PFSK-1 (cell line): ENCODE results near the gene SH2D3C.

Source experiments
- FOXP2 ChIP-seq: optimal IDR thresholded peaks from 2 replicates; pipeline ENCODE3; 2011; ENCODE audit warnings: borderline replicate concordance, control low read depth, inconsistent platforms; ENCODE audit not compliant: insufficient read depth; ENCODE audit errors: extremely low read length, extremely low read depth
- POLR2AphosphoS5 ChIP-seq: IDR thresholded peaks from 2 replicates; pipeline ENCODE4 v1.6.1; 2012; ENCODE audit warnings: low read depth, mild to moderate bottlenecking, control low read depth, low read length, moderate library complexity
- REST ChIP-seq, 2 experiments: IDR thresholded peaks; 2 replicates each; pipeline versions ENCODE4 v1.6.1 to v1.8.0; 2011 to 2012; ENCODE audit warnings: low read depth in 2 of 2, low read length in 2 of 2, control low read depth in 1 of 2, inconsistent platforms in 1 of 2, mild to moderate bottlenecking in 1 of 2, moderate library complexity in 1 of 2; ENCODE audit not compliant: insufficient read depth in 1 of 2
- SIN3A ChIP-seq: IDR thresholded peaks from 2 replicates; pipeline ENCODE4 v1.6.1; 2012; ENCODE audit warnings: mild to moderate bottlenecking, low read length, moderate library complexity, borderline replicate concordance; ENCODE audit not compliant: insufficient read depth
- TAF1 ChIP-seq: IDR thresholded peaks from 2 replicates; pipeline ENCODE4 v1.6.1; 2012; ENCODE audit warnings: low read length, control low read depth, borderline replicate concordance; ENCODE audit not compliant: insufficient read depth

Gene SH2D3C

DNA sequence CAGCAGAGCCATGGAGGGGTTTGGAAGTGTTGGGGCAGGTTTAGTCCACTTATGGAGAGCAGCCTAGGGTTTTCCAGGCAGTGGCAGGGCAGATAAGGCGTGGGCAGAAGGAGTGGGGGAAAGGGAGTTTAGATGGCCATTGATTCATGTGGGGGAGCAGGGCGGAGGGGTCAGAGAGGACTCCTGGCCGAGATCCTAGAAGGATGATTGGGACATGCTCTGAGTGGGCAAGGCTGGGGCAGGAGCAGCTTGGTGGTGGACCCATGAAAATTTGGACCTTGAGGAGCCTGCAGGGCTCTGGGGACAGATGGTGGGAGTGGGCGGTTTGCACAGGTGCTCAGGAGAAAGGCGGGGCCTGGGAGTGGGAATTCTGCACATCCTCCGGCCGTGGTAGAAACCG lies 25.3 kb downstream of the SH2D3C start:
- TF ChIP-seq FOXP2: no peak
- no peak for TF ChIP-seq TAF1
- TF ChIP-seq REST (IDR thresholded peaks at IDR 0.05; ENCODE audit: insufficient read depth in 1 of 2, low read depth in 2 of 2, low read length in 2 of 2): no peak
- no peak for TF ChIP-seq SIN3A
- no peak for TF ChIP-seq POLR2AphosphoS5

DNA sequence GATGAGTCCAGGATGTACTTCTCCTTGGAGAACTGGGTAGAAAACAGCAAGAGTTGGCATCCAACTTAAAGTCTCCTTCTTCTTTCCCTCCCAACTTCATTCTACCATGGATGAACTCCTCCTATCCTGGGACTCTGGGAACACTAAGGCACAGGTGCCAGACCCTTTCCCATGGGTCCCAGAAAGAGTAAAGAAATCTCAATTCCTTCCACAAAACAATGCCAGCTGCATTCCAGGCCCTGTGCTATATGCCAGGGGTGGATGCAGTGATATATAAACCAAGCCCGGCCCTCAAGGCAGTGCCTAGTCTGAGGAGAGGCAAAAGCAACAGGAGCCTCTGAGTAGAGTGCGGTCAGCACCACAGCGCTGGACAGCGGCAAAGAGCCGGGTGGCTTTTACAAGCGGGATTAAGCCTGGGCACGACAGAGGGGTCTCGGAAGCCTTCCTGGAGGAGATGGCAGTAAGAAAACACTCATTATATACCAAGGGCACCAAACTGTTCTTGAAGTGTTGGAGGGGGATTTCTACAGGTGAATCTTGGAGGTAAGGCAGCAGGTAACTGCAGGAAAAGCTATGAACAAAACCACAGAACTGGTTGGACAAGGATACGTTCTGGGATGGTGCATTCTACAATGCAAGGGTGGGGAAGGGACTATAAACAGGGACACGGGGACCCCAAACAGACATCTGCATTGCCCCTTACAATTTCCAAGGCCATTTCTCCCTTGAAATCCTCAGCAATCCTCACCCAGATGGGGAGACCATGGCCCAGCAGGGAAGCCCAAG lies 27.0 kb downstream of the SH2D3C start:
- TF ChIP-seq REST (IDR thresholded peaks at IDR 0.05; ENCODE audit: insufficient read depth in 1 of 2, low read depth in 2 of 2, low read length in 2 of 2) (peak; percentile 96 to 97), TAF1 (no peak), SIN3A (peak; percentile 17; the same call in 1 of the 2 replicates), FOXP2 (no peak), POLR2AphosphoS5 (no peak)

GRCh38 chr9:127749090-127749787 lies 29.2 kb downstream of the SH2D3C start:
- TF ChIP-seq REST (IDR thresholded peaks at IDR 0.05; ENCODE audit: insufficient read depth in 1 of 2, low read depth in 2 of 2, low read length in 2 of 2): no peak
- no peak for TF ChIP-seq SIN3A
- no peak for TF ChIP-seq POLR2AphosphoS5
- TF ChIP-seq FOXP2: no peak
- TF ChIP-seq TAF1: no peak

GRCh38 chr9:127746959-127747569 lies 31.4 kb downstream of the SH2D3C start:
- no peak for TF ChIP-seq FOXP2
- no peak for TF ChIP-seq POLR2AphosphoS5
- no peak for TF ChIP-seq SIN3A
- TF ChIP-seq REST (IDR thresholded peaks at IDR 0.05; ENCODE audit: insufficient read depth in 1 of 2, low read depth in 2 of 2, low read length in 2 of 2): no peak
- TF ChIP-seq TAF1: no peak
